Forelimb muscle (tissue), 1 donor: ENCODE data around the gene ARHGAP10. TPM values are rescaled to one million over a fixed set of nuclear protein-coding genes. Genes with fewer than 3 reads are reported as not detected.
A peak's percentile ranks its signal among the peaks of the same experiment; 100 is the strongest.

ENCODE experiments used
- DNase-seq: peaks from one replicate; pipeline ENCODE4 v3.0.0-alpha.2; 2013; ENCODE audit warnings: low read depth
- polyA plus RNA-seq: library from polyadenylated mRNA; unstranded; fragments of 120-200 nt; gene quantifications from one replicate; pipeline ENCODE4 v1.2.1, GENCODE V29; 2013; ENCODE audit not compliant: insufficient read length

The ARHGAP10 gene, protein sequence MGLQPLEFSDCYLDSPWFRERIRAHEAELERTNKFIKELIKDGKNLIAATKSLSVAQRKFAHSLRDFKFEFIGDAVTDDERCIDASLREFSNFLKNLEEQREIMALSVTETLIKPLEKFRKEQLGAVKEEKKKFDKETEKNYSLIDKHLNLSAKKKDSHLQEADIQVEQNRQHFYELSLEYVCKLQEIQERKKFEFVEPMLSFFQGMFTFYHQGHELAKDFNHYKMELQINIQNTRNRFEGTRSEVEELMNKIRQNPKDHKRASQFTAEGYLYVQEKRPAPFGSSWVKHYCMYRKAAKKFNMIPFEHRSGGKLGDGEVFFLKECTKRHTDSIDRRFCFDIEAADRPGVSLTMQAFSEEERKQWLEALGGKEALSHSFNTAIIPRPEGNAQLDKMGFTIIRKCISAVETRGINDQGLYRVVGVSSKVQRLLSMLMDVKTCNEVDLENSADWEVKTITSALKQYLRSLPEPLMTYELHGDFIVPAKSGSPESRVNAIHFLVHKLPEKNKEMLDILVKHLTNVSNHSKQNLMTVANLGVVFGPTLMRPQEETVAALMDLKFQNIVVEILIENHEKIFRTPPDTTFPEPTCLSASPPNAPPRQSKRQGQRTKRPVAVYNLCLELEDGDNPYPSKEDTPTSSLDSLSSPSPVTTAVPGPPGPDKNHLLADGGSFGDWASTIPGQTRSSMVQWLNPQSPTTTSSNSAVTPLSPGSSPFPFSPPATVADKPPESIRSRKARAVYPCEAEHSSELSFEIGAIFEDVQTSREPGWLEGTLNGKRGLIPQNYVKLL
- polyA plus RNA-seq, result 34.1 TPM

GRCh38 chr4:147731580-147732517, at the start of gene ARHGAP10:
Gene ARHGAP10 (plus strand): TSS chr4:147732088. CDS start chr4:147732302, 214 bp downstream.
- DNase-seq, result no peak

DNA sequence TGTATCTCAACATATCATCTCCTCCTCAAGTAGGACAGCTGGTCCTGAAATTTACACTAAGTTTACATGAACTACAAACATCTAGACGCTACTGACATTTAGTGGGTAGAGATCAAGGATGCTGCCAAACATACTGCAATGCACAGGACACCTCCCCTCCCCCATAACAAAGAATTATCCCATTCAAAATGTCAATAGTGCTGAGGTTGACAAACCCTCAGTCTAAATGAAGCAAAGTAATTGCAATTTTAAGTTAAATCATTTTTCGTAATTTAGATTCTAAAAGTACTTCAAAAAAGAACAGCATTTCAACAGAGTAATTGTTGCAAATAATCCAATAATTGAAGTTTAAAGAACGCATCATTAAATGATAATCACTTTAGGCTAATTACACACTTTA, 49.1 kb upstream of the ARHGAP10 start:
- DNase-seq, result no peak

DNA sequence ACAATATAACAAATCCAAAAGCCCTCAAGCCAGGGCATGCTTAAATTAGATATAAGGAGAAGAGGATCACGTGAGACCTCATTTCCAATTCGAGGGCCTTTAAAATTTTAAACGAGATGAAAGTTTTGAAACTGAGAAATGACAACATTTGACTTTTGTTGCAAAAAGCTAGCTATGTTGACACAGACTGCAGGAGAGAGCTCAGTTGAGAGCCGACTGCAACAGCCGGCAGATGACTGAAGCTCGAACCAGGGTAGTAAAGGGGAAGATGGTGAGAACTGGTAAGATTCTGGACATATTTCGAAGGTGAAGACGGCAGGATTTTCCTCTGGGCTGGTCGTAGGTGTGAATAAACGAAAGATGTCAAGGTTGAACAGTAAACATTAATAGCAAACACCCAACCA, 48.7 kb upstream of the ARHGAP10 start:
- no peak for DNase-seq

- DNase-seq, result peak; percentile 74
These were observed 47.9 kb upstream of the ARHGAP10 start, which contains the start of gene PRMT9 for GRCh38 chr4:147683717-147684700. Gene PRMT9 (minus strand): TSS chr4:147684163. CDS start chr4:147683987, 176 bp downstream.

- no peak for DNase-seq
These were observed 42.8 kb upstream of the ARHGAP10 start for GRCh38 chr4:147689067-147689466.

- no peak for DNase-seq
These were observed 40.1 kb upstream of the ARHGAP10 start for GRCh38 chr4:147691820-147692219.

DNA sequence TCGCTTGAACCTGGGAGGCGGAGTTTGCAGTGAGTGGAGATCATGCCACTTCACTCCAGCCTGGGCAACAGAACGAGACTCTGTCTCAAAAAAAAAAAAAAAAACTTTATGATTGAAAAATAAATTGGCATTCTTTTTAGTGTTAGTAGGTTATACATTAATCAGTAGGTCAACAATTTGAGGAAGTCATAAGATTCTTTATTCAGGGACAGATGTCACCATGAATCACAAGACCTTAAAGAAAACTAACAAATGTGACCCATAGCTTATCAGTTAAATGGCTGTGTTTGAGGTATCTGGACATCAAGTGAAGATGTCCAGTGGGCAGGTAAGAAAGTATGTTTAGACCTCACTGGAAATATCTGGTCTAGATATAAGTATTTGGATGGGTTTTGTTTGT, 38.7 kb upstream of the ARHGAP10 start:
- no peak for DNase-seq

- DNase-seq, result no peak
These were observed 35.0 kb upstream of the ARHGAP10 start for GRCh38 chr4:147696866-147697265.

GRCh38 chr4:147704846-147705245, 27.0 kb upstream of the ARHGAP10 start:
- DNase-seq, result no peak

- DNase-seq, result no peak
These were observed 23.8 kb upstream of the ARHGAP10 start for GRCh38 chr4:147707892-147708672.

DNA sequence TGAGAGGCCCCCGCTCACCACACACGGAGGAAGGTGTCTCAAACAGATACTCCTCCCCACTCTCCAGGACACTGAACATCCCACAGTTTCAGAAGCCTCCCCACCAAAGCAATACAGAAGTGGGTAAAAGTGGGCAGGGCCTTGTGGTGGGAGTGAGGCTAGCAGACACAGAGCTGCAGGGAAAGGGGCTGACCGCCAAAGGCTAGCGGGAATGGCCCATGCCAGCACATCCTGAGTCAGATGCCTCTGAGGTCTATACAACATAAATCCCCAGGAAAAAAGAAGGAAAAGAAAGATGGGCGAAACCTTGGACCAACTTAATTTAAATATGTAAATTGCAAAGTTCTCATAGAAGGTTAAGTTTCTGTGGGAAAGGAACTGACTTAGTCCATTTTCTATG, 21.9 kb upstream of the ARHGAP10 start:
- no peak for DNase-seq

DNA sequence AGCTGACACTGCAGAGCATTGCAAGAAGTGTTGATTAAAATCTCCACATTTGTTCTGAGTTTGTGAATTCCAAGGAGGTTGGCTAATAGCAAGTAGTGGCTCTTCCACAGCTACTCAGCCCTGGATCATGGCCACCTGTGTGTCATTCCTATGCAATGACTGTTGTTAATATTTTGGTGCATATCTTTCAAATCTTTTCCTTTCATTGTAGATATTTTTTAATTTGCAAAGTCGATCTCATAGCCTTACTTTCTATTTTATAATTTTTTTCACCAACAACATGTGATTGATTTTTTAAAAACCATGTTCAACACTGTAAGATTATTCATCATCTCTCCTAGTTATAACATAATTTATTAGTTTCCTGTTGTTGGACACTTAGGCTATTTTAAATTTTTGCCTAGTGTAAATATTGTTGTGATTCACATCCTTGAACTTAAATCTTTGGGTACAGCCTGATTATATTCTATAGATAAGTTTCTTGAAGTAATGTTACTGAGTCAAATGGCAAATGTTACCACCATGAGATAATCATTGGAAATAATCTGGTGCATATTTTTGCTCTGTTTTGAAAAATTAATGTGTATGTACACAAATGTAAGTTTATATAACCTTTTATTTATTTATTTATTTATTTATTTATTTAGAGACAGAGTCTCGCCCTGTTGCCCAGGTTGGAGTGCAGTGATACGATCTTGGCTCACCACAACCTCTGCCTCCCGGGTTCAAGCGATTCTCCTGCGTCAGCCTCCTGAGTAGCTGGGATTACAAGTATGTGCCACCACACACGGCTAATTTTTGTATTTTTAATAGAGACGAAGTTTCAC, 17.1 kb upstream of the ARHGAP10 start:
- DNase-seq, result no peak

GRCh38 chr4:147717878-147718277, 14.0 kb upstream of the ARHGAP10 start:
- no peak for DNase-seq

DNA sequence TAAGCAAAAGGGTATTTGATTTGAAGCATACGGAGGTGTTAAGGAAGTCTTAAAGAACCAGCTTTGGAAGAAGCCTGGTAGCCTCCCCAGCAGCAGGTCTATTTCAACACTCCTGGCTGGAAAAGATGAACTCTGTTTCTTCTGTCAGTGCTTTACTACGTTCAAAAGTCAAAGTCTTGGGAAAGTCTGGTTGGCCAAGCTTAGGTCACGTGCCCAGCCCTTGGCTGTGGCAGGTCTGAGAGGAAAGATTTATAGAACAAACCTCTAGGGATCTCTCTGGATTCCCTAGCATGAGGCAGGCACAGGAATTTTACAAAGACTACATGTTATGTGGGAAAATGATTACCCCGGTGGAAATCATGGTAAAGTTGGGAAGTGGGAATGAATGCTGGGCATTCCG, 8.6 kb upstream of the ARHGAP10 start:
- DNase-seq, result no peak

DNA sequence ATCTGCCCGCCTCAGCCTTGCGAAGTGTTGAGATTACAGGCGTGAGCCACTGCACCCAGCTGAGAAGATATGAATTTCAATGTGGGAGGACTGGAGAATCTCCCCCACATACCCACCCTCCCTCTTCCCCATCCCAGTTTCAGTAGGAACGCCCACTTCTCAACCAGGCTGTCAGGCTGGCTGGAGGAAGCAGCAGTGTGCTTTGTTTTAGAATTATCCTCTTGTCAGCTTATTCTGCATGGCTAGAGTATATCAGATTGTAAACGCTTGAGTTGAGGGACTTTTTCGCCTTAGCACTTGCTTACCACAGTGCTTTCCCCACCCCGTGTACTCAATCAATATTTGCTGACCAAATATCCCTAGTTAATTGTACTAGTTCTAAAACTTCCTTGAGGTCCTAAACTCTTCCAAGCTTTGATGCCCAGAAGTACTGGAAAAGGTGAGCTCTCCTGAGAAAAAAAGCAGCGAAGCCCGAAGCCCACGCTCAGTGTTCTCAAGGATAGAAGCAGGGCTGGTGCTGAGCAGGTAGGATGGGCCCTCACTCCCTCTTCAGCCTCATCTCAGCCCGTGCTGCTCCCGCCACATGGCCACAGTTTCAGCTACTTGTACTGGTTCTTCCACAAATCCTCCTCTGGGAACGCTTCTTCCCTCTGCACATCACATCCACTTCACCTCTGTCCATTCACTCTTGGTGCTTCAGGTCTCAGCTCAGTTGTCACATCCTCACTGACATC, 7.3 kb upstream of the ARHGAP10 start:
- no peak for DNase-seq

DNA sequence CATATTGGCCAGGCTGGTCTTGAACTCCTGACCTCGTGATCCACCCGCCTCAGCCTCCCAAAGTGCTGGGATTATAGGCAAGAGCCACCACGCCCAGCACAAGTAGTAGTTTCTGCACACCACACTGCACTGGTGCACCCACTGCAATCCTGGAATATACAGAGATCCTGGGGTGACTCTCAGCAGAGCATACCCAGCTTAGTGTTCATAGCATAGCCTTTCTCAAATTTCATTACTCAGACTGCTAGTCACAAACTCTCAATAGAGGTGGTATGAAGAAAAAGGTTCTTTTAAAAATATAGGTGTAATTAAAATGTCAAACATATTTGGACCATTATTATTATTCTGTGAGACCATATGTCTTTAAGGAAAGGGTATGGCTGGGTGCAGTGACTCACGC, 6.2 kb upstream of the ARHGAP10 start:
- DNase-seq, result no peak

DNA sequence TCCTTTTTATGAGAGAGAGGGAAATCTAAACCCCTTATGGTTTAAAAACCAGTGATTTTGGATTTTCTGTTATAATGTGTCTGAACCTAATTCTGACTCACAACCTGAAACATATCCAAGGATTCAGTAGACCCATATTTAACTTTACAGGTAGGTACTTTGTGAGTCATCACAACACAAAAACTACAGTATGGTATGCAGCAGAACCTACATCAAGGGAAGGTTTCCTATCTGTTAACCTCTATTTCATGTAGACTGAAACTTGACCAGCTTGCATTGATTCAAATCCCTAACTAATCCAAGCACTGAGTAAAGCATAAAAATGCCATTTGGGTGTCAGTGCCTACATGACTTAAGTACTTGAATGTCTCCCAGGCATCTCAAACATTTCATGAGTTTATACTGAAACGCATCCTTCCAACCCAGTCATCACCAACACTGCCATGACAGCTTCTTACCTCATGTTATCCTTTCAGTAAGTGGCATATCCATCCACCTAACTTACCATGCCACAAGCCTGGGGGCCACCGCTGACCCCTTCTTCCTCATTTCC, 4.3 kb upstream of the ARHGAP10 start:
- no peak for DNase-seq

DNA sequence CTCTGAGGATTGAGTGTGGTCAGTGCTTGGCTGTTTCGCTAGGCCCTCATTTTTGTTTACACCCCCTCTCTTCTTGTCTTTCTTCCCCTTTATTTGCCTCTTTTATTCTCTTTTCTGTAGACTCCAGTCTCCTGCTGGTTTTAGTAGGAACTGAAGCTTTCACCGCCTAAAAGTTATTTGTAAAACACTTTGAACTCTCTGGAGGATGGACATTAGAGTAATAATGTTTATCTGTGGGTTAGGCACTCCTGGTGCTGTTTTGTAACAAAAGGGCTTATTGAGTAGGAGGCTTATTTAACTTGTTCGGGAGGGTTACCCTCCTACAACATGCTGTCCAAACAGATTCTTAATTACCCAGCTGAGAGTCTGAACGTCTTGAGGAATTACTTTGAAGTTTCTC, 1.6 kb upstream of the ARHGAP10 start:
- DNase-seq, result no peak
